ENCODE results near the gene HOXD11.

HOXD11 gene

GRCh38 chr2:176105730-176106580 lies 1.1 kb upstream of the HOXD11 start:
- peak overlapping the region; percentile 98 for H3K27ac ChIP-seq
- CTCF ChIA-PET = interaction anchor here (0.6 kb wide), 1 partner anchor 365 kb away, joined by 3 read pairs; no protein-coding TSS in a partner anchor
- TF ChIP-seq, protein P1, sequence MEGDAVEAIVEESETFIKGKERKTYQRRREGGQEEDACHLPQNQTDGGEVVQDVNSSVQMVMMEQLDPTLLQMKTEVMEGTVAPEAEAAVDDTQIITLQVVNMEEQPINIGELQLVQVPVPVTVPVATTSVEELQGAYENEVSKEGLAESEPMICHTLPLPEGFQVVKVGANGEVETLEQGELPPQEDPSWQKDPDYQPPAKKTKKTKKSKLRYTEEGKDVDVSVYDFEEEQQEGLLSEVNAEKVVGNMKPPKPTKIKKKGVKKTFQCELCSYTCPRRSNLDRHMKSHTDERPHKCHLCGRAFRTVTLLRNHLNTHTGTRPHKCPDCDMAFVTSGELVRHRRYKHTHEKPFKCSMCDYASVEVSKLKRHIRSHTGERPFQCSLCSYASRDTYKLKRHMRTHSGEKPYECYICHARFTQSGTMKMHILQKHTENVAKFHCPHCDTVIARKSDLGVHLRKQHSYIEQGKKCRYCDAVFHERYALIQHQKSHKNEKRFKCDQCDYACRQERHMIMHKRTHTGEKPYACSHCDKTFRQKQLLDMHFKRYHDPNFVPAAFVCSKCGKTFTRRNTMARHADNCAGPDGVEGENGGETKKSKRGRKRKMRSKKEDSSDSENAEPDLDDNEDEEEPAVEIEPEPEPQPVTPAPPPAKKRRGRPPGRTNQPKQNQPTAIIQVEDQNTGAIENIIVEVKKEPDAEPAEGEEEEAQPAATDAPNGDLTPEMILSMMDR (conservative IDR thresholded peaks at IDR 0.05; ENCODE audit: low read depth) = no peak
- POLR2A ChIA-PET (ENCODE audit: low non-redundant PET) = interaction anchor here (0.6 to 1.3 kb wide), 3 partner anchors 9 to 14 kb away, joined by 3 to 4 read pairs (median 3); no protein-coding TSS in a partner anchor
- no peak for DNase-seq (ENCODE audit: low spot score)

DNA sequence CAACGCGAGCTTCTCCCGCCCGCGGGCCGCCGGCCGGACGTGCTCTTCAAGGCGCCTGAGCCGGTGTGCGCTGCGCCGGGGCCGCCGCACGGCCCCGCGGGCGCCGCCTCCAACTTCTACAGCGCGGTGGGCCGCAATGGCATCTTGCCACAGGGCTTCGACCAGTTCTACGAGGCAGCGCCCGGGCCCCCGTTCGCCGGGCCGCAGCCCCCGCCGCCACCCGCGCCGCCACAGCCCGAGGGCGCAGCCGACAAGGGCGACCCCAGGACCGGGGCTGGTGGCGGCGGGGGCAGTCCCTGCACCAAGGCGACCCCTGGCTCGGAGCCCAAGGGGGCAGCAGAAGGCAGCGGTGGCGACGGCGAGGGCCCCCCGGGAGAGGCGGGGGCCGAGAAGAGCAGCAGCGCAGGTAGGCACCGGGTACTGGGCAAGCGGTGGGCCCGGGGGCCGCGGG lies 676 bp downstream of the HOXD11 start:
- TF ChIP-seq, protein P1 (conservative IDR thresholded peaks at IDR 0.05; ENCODE audit: low read depth) = no peak
- POLR2A ChIA-PET (ENCODE audit: low non-redundant PET) = no interaction called here
- CTCF ChIA-PET = no interaction called here
- H3K27ac ChIP-seq = peak overlapping the region; percentile 98
- DNase-seq (ENCODE audit: low spot score) = no peak

GRCh38 chr2:176109192-176109901 lies 2.3 kb downstream of the HOXD11 start:
- peak overlapping the region; percentile 98 for H3K27ac ChIP-seq
- ChIA-PET CTCF (interaction anchor here (0.6 to 1.4 kb wide), 2 partner anchors 12 to 17 kb away, joined by 4 to 7 read pairs; no protein-coding TSS in a partner anchor), POLR2A (ENCODE audit: low non-redundant PET) (no interaction called here)
- TF ChIP-seq, protein P1 (conservative IDR thresholded peaks at IDR 0.05; ENCODE audit: low read depth) = no peak
- no peak for DNase-seq (ENCODE audit: low spot score)

- TF ChIP-seq, protein P1 (conservative IDR thresholded peaks at IDR 0.05; ENCODE audit: low read depth) = no peak
- no peak overlapping the region for H3K27ac ChIP-seq
- ChIA-PET CTCF (interaction anchor here (0.8 to 1.9 kb wide), 3 partner anchors 12 to 441 kb away, joined by 4 to 7 read pairs (median 6); no protein-coding TSS in a partner anchor), POLR2A (ENCODE audit: low non-redundant PET) (no interaction called here)
- DNase-seq (ENCODE audit: low spot score) = no peak
Measured at GRCh38 chr2:176109946-176110345, 2.9 kb downstream of the HOXD11 start.

GRCh38 chr2:176110415-176111308 lies 3.6 kb downstream of the HOXD11 start:
- CTCF ChIA-PET = interaction anchor here (0.6 to 1.9 kb wide), 6 partner anchors 11 to 444 kb away, joined by 3 to 7 read pairs (median 5); no protein-coding TSS in a partner anchor

More at GRCh38 chr2:176110415-176111308, 3.6 kb downstream of the HOXD11 start:
- no peak for DNase-seq (ENCODE audit: low spot score)
- no peak overlapping the region for H3K27ac ChIP-seq
- POLR2A ChIA-PET (ENCODE audit: low non-redundant PET) = no interaction called here
- TF ChIP-seq, protein P1 (conservative IDR thresholded peaks at IDR 0.05; ENCODE audit: low read depth) = no peak

Data from RWPE1 (cell line).